CD14-positive monocyte (primary cell): ENCODE data around the gene PRAMEF15. TPM values are rescaled to one million over a fixed set of nuclear protein-coding genes. Genes with fewer than 3 reads are reported as not detected.
"Not testable (repeated sequence)": the region's sequence is repeated elsewhere in the genome, so short reads cannot be mapped to it uniquely, and the experiment has no call there.

Experiments
- DNase-seq, 3 donors: peaks; one replicate each; pipeline ENCODE4 v3.0.0-alpha.2; 2011 to 2022
- H2AFZ ChIP-seq: 2 replicates; pipeline ENCODE4 v1.6.0; 2012; ENCODE audit warnings: mild to moderate bottlenecking, low read depth, low read length, inconsistent platforms; ENCODE audit not compliant: insufficient read depth, poor library complexity, severe bottlenecking
- H3K27ac ChIP-seq, 2 donors: 1 replicate in 1 of 2; 2 replicates in 1 of 2; pipeline ENCODE4 v1.5.1; 2012 to 2013; ENCODE audit warnings: low read length in 2 of 2, control low read depth in 1 of 2, inconsistent platforms in 1 of 2, low read depth in 1 of 2, mild to moderate bottlenecking in 1 of 2
- H3K27me3 ChIP-seq, 2 donors: one replicate each; pipeline versions ENCODE4 v1.6.0 to v1.6.1; 2011 to 2013; ENCODE audit warnings: low read length in 2 of 2; ENCODE audit not compliant: control insufficient read depth in 2 of 2, insufficient read depth in 2 of 2
- H3K36me3 ChIP-seq, 2 donors: replicated peaks in 1 of 2; 1 replicate in 1 of 2; 2 replicates in 1 of 2; pipeline versions ENCODE4 v1.5.1 to v1.6.1; 2012 to 2013; ENCODE audit warnings: low read length in 2 of 2, control low read depth in 1 of 2, inconsistent platforms in 1 of 2, mild to moderate bottlenecking in 1 of 2; ENCODE audit not compliant: insufficient read depth in 2 of 2, control insufficient read depth in 1 of 2
- H3K4me1 ChIP-seq, 2 donors: 1 replicate in 1 of 2; 2 replicates in 1 of 2; pipeline versions ENCODE4 v1.5.1 to v1.6.1; 2012 to 2013; ENCODE audit warnings: low read length in 2 of 2, control low read depth in 1 of 2, inconsistent platforms in 1 of 2, mild to moderate bottlenecking in 1 of 2, moderate library complexity in 1 of 2; ENCODE audit not compliant: insufficient read depth in 2 of 2, control insufficient read depth in 1 of 2
- H3K4me2 ChIP-seq: replicated peaks from 2 replicates; pipeline ENCODE3; 2012; ENCODE audit warnings: low read length, moderate library complexity, mild to moderate bottlenecking; ENCODE audit not compliant: poor library complexity, severe bottlenecking; ENCODE audit errors: extremely low read depth
- H3K4me3 ChIP-seq, 3 experiments: fragments of 200-600 bp in 1 of 3; sonication (generic) in 1 of 3; replicated peaks in 1 of 3; 1 replicate in 2 of 3; 2 replicates in 1 of 3; pipeline ENCODE4 v1.5.1; 2011 to 2013; ENCODE audit warnings: low read length in 3 of 3, mild to moderate bottlenecking in 3 of 3, control low read depth in 2 of 3, low read depth in 2 of 3, inconsistent platforms in 1 of 3, moderate library complexity in 1 of 3
- H3K79me2 ChIP-seq: 2 replicates; pipeline ENCODE4 v1.6.0; 2012; ENCODE audit warnings: mild to moderate bottlenecking, control low read depth, inconsistent platforms, low read length, moderate library complexity; ENCODE audit not compliant: insufficient read depth
- H3K9ac ChIP-seq: 2 replicates; pipeline ENCODE4 v1.6.0; 2017; ENCODE audit warnings: low read length, mild to moderate bottlenecking; ENCODE audit not compliant: insufficient read depth, poor library complexity, severe bottlenecking
- H3K9me3 ChIP-seq, 2 donors: replicated peaks in 1 of 2; 1 replicate in 1 of 2; 2 replicates in 1 of 2; pipeline versions ENCODE4 v1.5.1 to v1.6.1; 2012 to 2013; ENCODE audit warnings: low read length in 2 of 2, control low read depth in 1 of 2; ENCODE audit not compliant: control insufficient read depth in 1 of 2, insufficient read depth in 1 of 2
- H4K20me1 ChIP-seq: 2 replicates; pipeline ENCODE4 v1.6.0; 2012; ENCODE audit warnings: mild to moderate bottlenecking, low read length, control low read depth, moderate library complexity; ENCODE audit not compliant: insufficient read depth
- H3K27ac Mint-ChIP-seq, 7 donors: one replicate each; pipeline ENCODE4 v1.8.0; 2020; ENCODE audit warnings: mild to moderate bottlenecking in 7 of 7, mixed read lengths in 7 of 7, moderate library complexity in 6 of 7, inconsistent platforms in 2 of 7
- H3K27me3 Mint-ChIP-seq, 3 donors: one replicate each; pipeline ENCODE4 v1.8.0; 2021 to 2022; ENCODE audit warnings: low read depth in 3 of 3, mild to moderate bottlenecking in 3 of 3, mixed read lengths in 3 of 3, moderate library complexity in 3 of 3, inconsistent platforms in 1 of 3
- H3K36me3 Mint-ChIP-seq, 2 donors: one replicate each; pipeline ENCODE4 v1.8.0; 2020; ENCODE audit warnings: mixed read lengths in 2 of 2, inconsistent platforms in 1 of 2, mild to moderate bottlenecking in 1 of 2
- H3K4me1 Mint-ChIP-seq: one replicate; pipeline ENCODE4 v1.8.0; 2020; ENCODE audit warnings: mild to moderate bottlenecking, mixed read lengths
- H3K4me3 Mint-ChIP-seq, 2 donors: one replicate each; pipeline ENCODE4 v1.8.0; 2020; ENCODE audit warnings: mild to moderate bottlenecking in 2 of 2, mixed read lengths in 2 of 2, moderate library complexity in 1 of 2
- H3K9me3 Mint-ChIP-seq, 7 donors: one replicate each; pipeline ENCODE4 v1.8.0; 2020 to 2022; ENCODE audit warnings: mixed read lengths in 7 of 7, mild to moderate bottlenecking in 6 of 7, moderate library complexity in 6 of 7, inconsistent platforms in 2 of 7
- CTCF ChIP-seq: fragments of 200-600 bp; IDR thresholded peaks from one replicate; pipeline ENCODE4 v1.8.0; 2022; ENCODE audit warnings: antibody characterized with exemption, mild to moderate bottlenecking
- WGBS: methylation state at CpG from one replicate; pipeline ENCODE4 v1.1.5; 2013; ENCODE audit warnings: missing lambda C conversion rate; ENCODE audit not compliant: insufficient coverage; 5-methylcytosine and 5-hydroxymethylcytosine counted together
- intact Hi-C, 2 donors: fragments of 100-400 bp; cut with micrococcal nuclease; formaldehyde crosslinking; loops; one replicate each; pipeline versions ENCODE4 v1.15.0 to v1.15.1; 2023
- polyA plus RNA-seq, 3 donors: library from polyadenylated mRNA; depleted of rRNA in 1 of 3; unstranded in 2 of 3; stranded (reverse) in 1 of 3; fragments of 300-500 nt in 2 of 3; fragments of >200 nt in 1 of 3; fragmentation: Illumina TruSeq in 2 of 3; gene quantifications; 1 replicate in 2 of 3; 2 replicates in 1 of 3; pipeline ENCODE4 v1.2.3, GENCODE V29; 2012 to 2021
- small RNA-seq: library from RNA; depleted of rRNA; stranded (forward); fragments of <200 nt; gene quantifications from one replicate; pipeline ENCODE3, GENCODE V24; 2012; ENCODE audit warnings: low read depth; ENCODE audit not compliant: insufficient read length

Gene PRAMEF15
- polyA plus RNA-seq, 3 donors, result not detected

GRCh38 chr1:13366536-13366935 is 51.2 kb downstream of the PRAMEF15 start:
- H3K4me3 ChIP-seq, H3K27ac Mint-ChIP-seq, H3K27me3 Mint-ChIP-seq, H3K9me3 Mint-ChIP-seq, H3K27ac ChIP-seq, H3K4me3 Mint-ChIP-seq, intact Hi-C loops, H3K79me2 ChIP-seq, H3K27me3 ChIP-seq, H3K4me1 ChIP-seq, DNase-seq, H3K9me3 ChIP-seq, H4K20me1 ChIP-seq, H3K36me3 Mint-ChIP-seq, H3K9ac ChIP-seq, H3K4me1 Mint-ChIP-seq, H3K4me2 ChIP-seq, H3K36me3 ChIP-seq, H2AFZ ChIP-seq: not testable (repeated sequence)
- WGBS, result no CpG with 5 or more reads among the region's 3 CpGs

GRCh38 chr1:13368544-13368943 is 53.2 kb downstream of the PRAMEF15 start:
- intact Hi-C loops, H3K9ac ChIP-seq, H3K36me3 Mint-ChIP-seq, H3K27me3 ChIP-seq, H3K79me2 ChIP-seq, H3K4me1 ChIP-seq, H3K36me3 ChIP-seq, H3K9me3 Mint-ChIP-seq, DNase-seq, H3K4me1 Mint-ChIP-seq, H3K4me2 ChIP-seq, H3K27ac ChIP-seq, H3K27me3 Mint-ChIP-seq, H4K20me1 ChIP-seq, H3K4me3 ChIP-seq, H3K4me3 Mint-ChIP-seq, H2AFZ ChIP-seq, H3K9me3 ChIP-seq: not testable (repeated sequence)
- peak overlapping the region in 1 of 7 donors; percentile 72 for H3K27ac Mint-ChIP-seq
- WGBS, result 93% methylated on average over 2 of the region's 4 CpGs
- peak; percentile 10 for TF ChIP-seq CTCF

Small RNA genes lying within 50 kb of the gene (small RNA-seq; reads per million reads assigned to genes)
- gene RNU6-771P, result not detected

Other genes with a start within 250 kb of the PRAMEF15 start
- gene PRAMEF25, start 244.8 kb upstream of the PRAMEF15 start, polyA plus RNA-seq, result not detected
- not detected for gene HNRNPCL2, start 198.7 kb upstream of the PRAMEF15 start, polyA plus RNA-seq
- gene PRAMEF26, start 159.6 kb upstream of the PRAMEF15 start, polyA plus RNA-seq, result not detected
- not detected for gene HNRNPCL4, start 149.9 kb upstream of the PRAMEF15 start, polyA plus RNA-seq
- gene PRAMEF9, start 143.7 kb upstream of the PRAMEF15 start, polyA plus RNA-seq, result not detected
- gene PRAMEF13, start 114.2 kb upstream of the PRAMEF15 start, polyA plus RNA-seq, result not detected
- gene PRAMEF18, start 89.4 kb upstream of the PRAMEF15 start, polyA plus RNA-seq, result not detected
- gene PRAMEF5, start 61.4 kb upstream of the PRAMEF15 start, polyA plus RNA-seq, result not detected
- gene PRAMEF8, start 30.4 kb upstream of the PRAMEF15 start, polyA plus RNA-seq, result not detected
- gene PRAMEF33, start 12.0 kb upstream of the PRAMEF15 start, polyA plus RNA-seq, result not detected
- gene PRAMEF14, start 31.6 kb downstream of the PRAMEF15 start, polyA plus RNA-seq, result not detected
- gene PRAMEF19, start 56.4 kb downstream of the PRAMEF15 start, polyA plus RNA-seq, result not detected
- not detected for gene PRAMEF17, start 74.1 kb downstream of the PRAMEF15 start, polyA plus RNA-seq
- gene PRAMEF20, start 94.9 kb downstream of the PRAMEF15 start, polyA plus RNA-seq, result not detected
- not detected for gene LRRC38, start 198.4 kb downstream of the PRAMEF15 start, polyA plus RNA-seq